GM13976 (cell line): ENCODE data around the gene TEKT5.

ENCODE experiments used
- DNase-seq: peaks from one replicate; pipeline ENCODE4 v3.0.0; 2012; ENCODE audit warnings: low spot score
- in situ Hi-C: fragments of 300-500 bp; cut with MboI; formaldehyde crosslinking; loops from one replicate; pipeline ENCODE4 v1.12.0; 2022; ENCODE audit warnings: low sequenced_read_pairs, mixed read lengths, inconsistent platforms; ENCODE audit not compliant: unreplicated experiment
- TF ChIP-seq, protein P1 (sequence below): IDR thresholded peaks from 2 replicates; pipeline ENCODE4 v1.5.1; 2012; ENCODE audit warnings: borderline replicate concordance, mild to moderate bottlenecking; ENCODE audit not compliant: insufficient read depth; ENCODE audit errors: extremely low read depth, missing control alignments, control extremely low read depth

The TEKT5 gene

DNA sequence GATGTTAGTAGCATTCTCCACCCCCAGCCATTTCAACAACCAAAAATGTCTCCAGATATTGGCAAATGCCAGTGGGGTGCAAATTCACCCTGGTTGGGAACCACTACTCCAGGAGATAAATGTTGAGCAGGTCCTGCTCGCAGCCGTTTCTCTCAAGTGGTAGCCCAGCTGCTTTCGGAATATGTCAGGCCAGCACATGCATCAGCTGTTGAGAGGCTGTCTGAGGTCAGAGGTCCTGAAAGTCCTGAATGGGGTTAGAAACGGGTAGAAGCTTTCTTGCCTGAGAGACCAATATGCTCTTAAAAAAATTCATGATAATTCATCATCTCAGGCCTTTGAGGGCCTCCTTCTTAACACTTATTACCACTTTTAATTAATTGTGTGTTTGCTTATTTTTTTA lies 31.0 kb downstream of the TEKT5 start:
- TF ChIP-seq, protein P1, sequence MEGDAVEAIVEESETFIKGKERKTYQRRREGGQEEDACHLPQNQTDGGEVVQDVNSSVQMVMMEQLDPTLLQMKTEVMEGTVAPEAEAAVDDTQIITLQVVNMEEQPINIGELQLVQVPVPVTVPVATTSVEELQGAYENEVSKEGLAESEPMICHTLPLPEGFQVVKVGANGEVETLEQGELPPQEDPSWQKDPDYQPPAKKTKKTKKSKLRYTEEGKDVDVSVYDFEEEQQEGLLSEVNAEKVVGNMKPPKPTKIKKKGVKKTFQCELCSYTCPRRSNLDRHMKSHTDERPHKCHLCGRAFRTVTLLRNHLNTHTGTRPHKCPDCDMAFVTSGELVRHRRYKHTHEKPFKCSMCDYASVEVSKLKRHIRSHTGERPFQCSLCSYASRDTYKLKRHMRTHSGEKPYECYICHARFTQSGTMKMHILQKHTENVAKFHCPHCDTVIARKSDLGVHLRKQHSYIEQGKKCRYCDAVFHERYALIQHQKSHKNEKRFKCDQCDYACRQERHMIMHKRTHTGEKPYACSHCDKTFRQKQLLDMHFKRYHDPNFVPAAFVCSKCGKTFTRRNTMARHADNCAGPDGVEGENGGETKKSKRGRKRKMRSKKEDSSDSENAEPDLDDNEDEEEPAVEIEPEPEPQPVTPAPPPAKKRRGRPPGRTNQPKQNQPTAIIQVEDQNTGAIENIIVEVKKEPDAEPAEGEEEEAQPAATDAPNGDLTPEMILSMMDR, result no peak
- in situ Hi-C loops, result no loop called here
- no peak for DNase-seq

DNA sequence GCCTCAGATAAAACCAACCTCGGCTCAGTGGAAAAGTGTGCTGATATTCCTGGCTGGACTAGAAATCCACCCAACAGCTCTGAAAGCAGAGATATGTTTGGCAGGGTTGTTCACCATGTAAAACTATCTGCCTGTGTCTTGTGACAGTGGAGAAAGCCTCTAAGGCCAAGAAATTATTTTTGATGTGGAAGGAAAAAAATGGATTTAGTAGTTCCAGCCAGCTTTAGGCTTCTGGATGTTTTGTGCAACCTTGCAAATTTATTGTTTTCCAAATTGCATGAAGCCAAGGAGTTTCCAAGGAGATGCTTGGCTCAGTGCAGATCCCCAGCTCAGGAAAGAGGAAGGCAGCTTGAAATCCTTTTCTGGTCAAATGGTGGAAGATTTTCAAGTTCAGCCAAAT lies 31.6 kb downstream of the TEKT5 start:
- in situ Hi-C loops, result no loop called here
- no peak for DNase-seq
- TF ChIP-seq, protein P1, result no peak

DNA sequence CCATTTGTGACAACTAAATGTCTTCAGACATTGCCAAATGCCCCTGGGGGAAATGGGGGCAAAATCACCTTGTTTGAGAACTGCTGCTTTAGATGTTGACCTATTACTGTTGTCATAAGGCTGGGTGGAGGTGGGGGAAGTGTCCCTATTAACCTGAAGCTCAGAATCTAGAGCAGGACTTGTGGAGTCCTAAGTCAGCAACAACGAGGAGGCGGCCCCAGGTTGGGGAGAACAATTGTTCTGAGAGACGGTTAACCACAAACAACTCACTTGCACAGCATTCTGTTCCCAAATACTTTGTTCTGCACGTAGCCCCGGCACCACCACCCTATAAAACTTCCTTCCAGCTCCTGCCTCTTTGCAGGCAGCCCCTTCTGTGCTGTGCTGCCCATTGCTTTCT lies 32.5 kb downstream of the TEKT5 start:
- TF ChIP-seq, protein P1, result no peak
- DNase-seq, result no peak
- in situ Hi-C loops, result no loop called here

DNA sequence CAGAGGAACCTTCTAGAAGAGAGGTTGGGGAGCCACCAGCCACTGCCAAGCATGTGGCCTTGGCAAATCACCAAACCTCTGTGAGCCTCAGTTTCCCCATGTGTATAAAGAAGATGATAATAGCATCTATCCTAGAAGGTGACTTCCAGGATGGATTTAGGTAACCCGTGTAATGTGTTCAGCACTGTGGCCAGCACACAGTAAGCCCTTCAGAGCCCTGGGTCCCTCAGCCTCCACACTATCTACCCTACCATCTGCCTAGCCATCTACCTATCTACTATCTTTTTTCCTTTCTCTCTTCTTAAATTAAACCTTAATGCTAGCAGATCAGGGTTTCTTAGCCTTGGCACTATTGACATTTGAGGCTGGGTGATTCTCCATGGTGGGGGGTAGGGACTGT lies 33.0 kb downstream of the TEKT5 start:
- DNase-seq, result no peak
- TF ChIP-seq, protein P1, result no peak
- in situ Hi-C loops, result no loop called here

DNA sequence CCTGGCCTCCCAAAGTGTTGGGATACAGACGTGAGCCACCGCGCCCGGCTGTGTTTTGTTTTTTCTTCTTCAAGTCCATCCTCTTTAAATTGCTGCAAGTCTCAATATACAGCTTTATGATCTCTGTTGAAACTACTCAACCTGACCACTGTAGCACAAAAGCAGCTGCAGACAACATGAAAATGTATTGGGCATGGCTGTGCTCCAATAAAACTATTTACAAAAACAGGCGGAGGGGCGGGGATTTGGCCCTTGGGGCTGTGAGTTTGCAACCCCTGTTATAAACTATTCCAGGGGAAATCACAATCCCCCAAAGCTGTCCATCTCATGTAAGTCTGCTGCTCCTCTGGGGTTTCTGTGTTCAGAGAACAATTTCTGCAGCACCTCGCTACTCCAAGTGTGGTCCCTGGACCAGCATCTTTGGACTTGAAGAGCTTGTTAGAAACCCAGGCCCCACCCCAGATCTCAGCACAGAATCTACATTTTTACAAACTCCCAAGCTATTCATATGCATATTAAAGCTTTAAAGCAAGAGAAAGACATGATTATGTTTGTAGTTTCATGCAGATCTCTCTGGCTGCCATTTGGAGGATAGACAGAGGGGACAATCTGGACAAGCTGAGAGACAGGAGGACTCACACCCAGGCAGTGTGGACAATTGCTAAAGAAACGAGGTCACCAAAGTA lies 33.6 kb downstream of the TEKT5 start:
- no peak for DNase-seq
- in situ Hi-C loops, result no loop called here
- TF ChIP-seq, protein P1, result no peak

DNA sequence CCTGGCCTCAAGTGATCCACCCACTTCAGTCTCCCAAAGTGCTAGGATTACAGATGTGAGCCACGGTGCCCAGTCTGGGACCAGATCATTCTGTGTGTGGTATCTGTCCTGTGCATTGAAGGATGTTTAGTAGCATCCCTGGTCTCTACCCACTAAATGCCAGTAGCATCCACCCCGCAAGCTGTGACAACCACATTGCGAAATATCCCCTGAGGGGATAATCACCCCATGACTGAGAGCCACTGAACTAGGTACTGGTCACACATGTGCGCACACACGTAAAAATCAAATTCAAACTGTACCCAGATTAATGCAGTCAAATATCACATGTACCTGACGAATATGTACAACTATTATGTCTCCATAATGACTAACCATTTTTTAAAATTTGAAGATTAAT lies 35.8 kb downstream of the TEKT5 start:
- in situ Hi-C loops, result no loop called here
- no peak for DNase-seq

DNA sequence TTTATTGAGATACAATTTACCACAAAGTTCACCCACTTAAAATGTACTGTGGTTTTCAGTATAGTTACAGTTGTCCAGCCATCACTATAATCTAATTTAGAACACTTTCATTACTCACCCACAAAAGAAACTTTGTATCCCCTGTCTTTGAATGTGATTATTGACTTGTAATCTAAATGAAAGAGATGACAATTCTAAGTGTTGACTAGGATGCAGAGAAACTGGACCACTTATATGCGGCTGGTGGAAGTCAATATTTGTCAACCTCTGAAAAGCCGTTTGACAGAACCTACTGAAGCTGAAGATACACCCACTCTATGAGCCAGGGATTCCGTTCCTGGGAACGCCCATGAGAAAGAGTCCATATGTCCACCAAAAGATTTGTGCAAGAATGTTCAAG lies 36.8 kb downstream of the TEKT5 start:
- TF ChIP-seq, protein P1, result no peak
- no peak for DNase-seq
- in situ Hi-C loops, result no loop called here

More for the DNA sequence above, 35.8 kb downstream of the TEKT5 start:
- TF ChIP-seq, protein P1, result no peak
